HG03571 (cell line): ENCODE results near the gene DCC.
"Not testable (repeated sequence)": the region's sequence is repeated elsewhere in the genome, so short reads cannot be mapped to it uniquely, and the experiment has no call there.

Experiments
- ATAC-seq: cut with Tn5 transposase; IDR thresholded peaks from one replicate; pipeline ENCODE4 v1.9.1; 2021; ENCODE audit not compliant: unreplicated experiment

The DCC gene

GRCh38 chr18:52345428-52345827, 5.4 kb downstream of the DCC start:
- no peak for ATAC-seq

GRCh38 chr18:52348209-52348608, 8.2 kb downstream of the DCC start:
- no peak for ATAC-seq

- no peak for ATAC-seq
Measured at GRCh38 chr18:52349498-52349897, 9.5 kb downstream of the DCC start.

GRCh38 chr18:52352920-52353319, 12.9 kb downstream of the DCC start:
- ATAC-seq, result no peak

- no peak for ATAC-seq
Measured at GRCh38 chr18:52353589-52353988, 13.6 kb downstream of the DCC start.

GRCh38 chr18:52363861-52364260, 23.9 kb downstream of the DCC start:
- no peak for ATAC-seq

GRCh38 chr18:52366851-52367250, 26.9 kb downstream of the DCC start:
- not testable (repeated sequence) for ATAC-seq

GRCh38 chr18:52367953-52368742, 28.2 kb downstream of the DCC start:
- ATAC-seq, result no peak

- ATAC-seq, result no peak
Measured at GRCh38 chr18:52370841-52371240, 30.8 kb downstream of the DCC start.

- ATAC-seq, result no peak
Measured at GRCh38 chr18:52376104-52376503, 36.1 kb downstream of the DCC start.

GRCh38 chr18:52377094-52377493, 37.1 kb downstream of the DCC start:
- no peak for ATAC-seq

GRCh38 chr18:52386306-52386705, 46.3 kb downstream of the DCC start:
- ATAC-seq, result no peak

- ATAC-seq, result no peak
Measured at GRCh38 chr18:52387175-52387574, 47.2 kb downstream of the DCC start.

GRCh38 chr18:52391810-52392559, 52.0 kb downstream of the DCC start:
- ATAC-seq, result no peak

- ATAC-seq, result no peak
Measured at GRCh38 chr18:52394602-52395001, 54.6 kb downstream of the DCC start.

GRCh38 chr18:52395146-52395852, 55.3 kb downstream of the DCC start:
- ATAC-seq, result no peak

GRCh38 chr18:52401236-52401635, 61.2 kb downstream of the DCC start:
- ATAC-seq, result no peak

- no peak for ATAC-seq
Measured at GRCh38 chr18:52402814-52403213, 62.8 kb downstream of the DCC start.

GRCh38 chr18:52403291-52404021, 63.5 kb downstream of the DCC start:
- no peak for ATAC-seq

- no peak for ATAC-seq
Measured at GRCh38 chr18:52408800-52409302, 68.9 kb downstream of the DCC start.

GRCh38 chr18:52409727-52410126, 69.7 kb downstream of the DCC start:
- no peak for ATAC-seq
